GM18505 (cell line): ENCODE data around the gene ATOSA.

Source experiments
- ATAC-seq: cut with Tn5 transposase; IDR thresholded peaks from one replicate; pipeline ENCODE4 v1.9.1; 2021; ENCODE audit not compliant: unreplicated experiment
- POLR2A ChIP-seq: IDR thresholded peaks from 4 replicates; pipeline ENCODE4 v1.6.1; 2011; ENCODE audit warnings: borderline replicate concordance; ENCODE audit not compliant: insufficient read depth, insufficient read length; ENCODE audit errors: extremely low read depth

ATOSA gene

DNA sequence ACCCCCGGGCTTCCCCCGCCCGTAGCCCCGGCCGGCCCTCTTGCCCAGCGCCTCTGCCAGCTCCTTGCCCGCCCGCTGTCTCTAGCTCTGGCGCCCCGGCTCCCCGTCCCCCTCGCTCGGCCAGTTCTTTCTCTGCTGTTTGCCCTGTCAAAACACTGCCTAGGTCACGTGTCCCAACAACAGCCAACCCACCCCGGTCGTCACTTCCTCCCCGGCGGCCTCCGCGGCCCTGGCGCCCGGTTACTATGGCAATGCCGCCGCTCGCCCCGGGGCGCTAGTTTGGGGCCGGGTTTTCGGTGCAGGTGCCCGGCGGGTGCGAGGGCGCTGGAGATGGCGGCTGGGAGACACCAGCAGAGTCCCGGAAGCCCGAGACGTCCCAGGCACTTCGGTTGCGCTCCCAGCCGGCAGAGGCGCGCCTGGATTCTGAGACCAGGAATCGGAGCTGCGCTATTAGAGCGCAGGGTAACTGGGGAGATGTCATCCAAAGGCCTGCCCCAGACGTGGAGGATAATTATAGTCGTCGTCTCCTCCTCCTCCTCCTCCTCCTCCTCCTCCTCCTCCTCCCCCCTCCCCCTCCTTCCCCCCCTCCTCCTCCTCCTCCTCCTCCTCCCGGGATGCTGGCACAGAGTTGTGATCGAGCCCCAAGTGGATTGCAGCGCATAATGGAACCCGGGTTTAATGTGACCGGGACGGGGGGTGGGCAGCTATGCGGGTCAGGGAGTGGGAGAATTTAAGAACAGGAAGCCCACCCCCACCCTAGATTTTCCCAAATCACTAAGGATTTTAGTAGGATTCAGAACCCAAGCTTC lies at the start of gene ATOSA:
Gene ATOSA (minus strand): TSS at position 157 of the 809 bp plus-strand sequence. CDS start 1,367 bp downstream, outside the sequence.
- ATAC-seq = peak; percentile 67
- peak; percentile 66 for TF ChIP-seq POLR2A

- ATAC-seq = no peak
- TF ChIP-seq POLR2A = no peak
Measured at GRCh38 chr15:52728899-52729298, 49.7 kb upstream of the ATOSA start.

- no peak for TF ChIP-seq POLR2A
- ATAC-seq = no peak
Measured at GRCh38 chr15:52727815-52728214, 48.6 kb upstream of the ATOSA start.

GRCh38 chr15:52726195-52726594 lies 47.0 kb upstream of the ATOSA start:
- no peak for ATAC-seq
- TF ChIP-seq POLR2A = no peak

- no peak for TF ChIP-seq POLR2A
- ATAC-seq = no peak
Measured at GRCh38 chr15:52718551-52718950, 39.4 kb upstream of the ATOSA start.

DNA sequence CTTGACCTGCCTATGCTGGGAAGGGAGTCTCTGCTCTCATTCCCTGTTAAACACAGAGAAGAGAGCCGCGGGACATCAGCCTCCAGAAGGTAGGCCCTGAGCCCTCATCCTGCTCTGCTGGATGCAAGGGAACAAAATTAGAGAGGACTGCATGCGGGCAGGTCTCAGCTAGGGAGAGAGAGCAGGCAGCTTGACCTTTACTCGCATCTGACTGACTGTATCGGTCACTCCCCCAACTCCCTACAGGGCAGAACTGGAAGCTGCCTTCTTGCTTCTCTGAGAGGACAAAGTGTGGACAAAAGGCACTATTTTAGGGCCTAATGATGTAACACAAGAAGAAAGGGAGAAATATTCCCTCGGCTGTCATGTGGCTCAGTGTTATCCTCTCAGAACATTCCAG lies 38.7 kb upstream of the ATOSA start:
- ATAC-seq = no peak
- TF ChIP-seq POLR2A = no peak

DNA sequence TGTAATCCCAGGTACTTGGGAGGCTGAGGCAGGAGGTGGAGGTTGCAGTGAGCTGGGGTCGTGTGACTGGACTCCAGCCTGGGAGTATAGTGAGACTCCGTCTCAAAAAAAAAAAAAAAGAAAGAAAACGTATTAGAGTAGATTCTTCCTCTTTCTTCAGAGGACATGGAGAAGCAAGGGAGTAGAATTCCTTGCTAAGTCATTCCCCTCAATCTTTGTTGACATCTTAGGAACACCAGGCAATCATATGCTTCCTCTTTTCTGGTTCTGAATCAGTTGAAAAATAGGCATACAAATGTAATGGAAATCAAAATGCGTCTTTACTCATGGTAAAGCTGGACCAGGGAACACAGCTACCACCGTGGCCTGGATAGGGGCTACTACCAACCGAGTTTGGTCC lies 38.3 kb upstream of the ATOSA start:
- TF ChIP-seq POLR2A = no peak
- no peak for ATAC-seq

DNA sequence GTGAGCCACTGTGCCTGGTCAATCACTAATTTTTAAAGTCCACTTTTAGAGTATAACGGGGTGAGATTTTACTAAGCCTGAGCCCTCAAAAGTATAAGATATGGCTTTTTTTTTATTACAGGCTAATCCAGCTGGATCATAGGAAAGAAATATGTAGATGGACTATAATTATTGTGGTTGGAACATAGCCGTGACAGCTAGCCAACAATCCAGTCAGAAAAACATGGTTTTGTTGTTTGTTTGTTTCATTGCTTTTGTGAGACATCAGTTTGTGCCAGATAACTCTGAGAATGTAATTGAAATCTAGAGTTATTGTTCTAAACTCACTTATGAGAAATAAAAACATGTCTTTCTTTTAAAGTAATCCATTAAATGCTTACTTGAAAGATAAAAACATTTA lies 37.3 kb upstream of the ATOSA start:
- no peak for TF ChIP-seq POLR2A
- ATAC-seq = no peak

GRCh38 chr15:52715411-52715810 lies 36.2 kb upstream of the ATOSA start:
- ATAC-seq = no peak
- TF ChIP-seq POLR2A = no peak

GRCh38 chr15:52714968-52715367 lies 35.8 kb upstream of the ATOSA start:
- no peak for TF ChIP-seq POLR2A
- ATAC-seq = no peak

- no peak for TF ChIP-seq POLR2A
- ATAC-seq = no peak
Measured at GRCh38 chr15:52710708-52711389, 31.7 kb upstream of the ATOSA start.

- TF ChIP-seq POLR2A = no peak
- peak; percentile 51 for ATAC-seq
Measured at GRCh38 chr15:52710050-52710707, 31.0 kb upstream of the ATOSA start.

- no peak for TF ChIP-seq POLR2A
- peak; percentile 80 for ATAC-seq
Measured at GRCh38 chr15:52709187-52709981, 30.2 kb upstream of the ATOSA start.
